HCEC 1CT (cell line): Measurements from ENCODE around the gene HS6ST1.

Experiments
- DNase-seq: peaks from one replicate; pipeline ENCODE4 v3.0.0-alpha.2; 2017

HS6ST1 gene

DNA sequence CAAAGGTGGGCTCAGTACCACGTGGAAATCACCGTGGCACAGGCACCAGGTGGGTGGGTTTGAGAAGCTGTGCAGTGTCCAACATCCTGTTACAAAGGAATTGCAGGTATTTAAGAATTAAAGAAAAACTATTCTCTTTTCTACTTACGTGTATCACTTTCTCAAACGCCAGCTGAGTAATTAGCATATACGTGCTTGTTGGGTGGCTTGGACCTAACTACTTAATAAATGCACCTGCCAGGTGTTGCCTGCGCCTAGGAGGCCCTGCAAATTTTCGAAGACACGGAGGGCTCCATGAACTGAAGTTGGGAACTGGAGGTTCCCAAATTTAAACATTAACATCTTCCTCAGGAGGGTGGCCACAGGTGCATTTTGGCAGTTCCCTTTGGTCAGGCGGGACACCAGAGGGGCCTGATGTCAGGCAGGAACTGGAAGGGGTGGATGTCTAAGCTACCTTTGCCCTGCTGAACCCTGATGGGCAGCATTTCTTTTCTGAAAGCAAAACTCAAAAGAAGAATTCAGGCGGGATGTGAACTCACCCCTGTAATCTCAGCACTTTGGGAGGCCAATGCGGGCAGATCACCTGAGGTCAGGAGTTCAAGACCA is 84.8 kb downstream of the HS6ST1 start:
- no peak for DNase-seq

DNA sequence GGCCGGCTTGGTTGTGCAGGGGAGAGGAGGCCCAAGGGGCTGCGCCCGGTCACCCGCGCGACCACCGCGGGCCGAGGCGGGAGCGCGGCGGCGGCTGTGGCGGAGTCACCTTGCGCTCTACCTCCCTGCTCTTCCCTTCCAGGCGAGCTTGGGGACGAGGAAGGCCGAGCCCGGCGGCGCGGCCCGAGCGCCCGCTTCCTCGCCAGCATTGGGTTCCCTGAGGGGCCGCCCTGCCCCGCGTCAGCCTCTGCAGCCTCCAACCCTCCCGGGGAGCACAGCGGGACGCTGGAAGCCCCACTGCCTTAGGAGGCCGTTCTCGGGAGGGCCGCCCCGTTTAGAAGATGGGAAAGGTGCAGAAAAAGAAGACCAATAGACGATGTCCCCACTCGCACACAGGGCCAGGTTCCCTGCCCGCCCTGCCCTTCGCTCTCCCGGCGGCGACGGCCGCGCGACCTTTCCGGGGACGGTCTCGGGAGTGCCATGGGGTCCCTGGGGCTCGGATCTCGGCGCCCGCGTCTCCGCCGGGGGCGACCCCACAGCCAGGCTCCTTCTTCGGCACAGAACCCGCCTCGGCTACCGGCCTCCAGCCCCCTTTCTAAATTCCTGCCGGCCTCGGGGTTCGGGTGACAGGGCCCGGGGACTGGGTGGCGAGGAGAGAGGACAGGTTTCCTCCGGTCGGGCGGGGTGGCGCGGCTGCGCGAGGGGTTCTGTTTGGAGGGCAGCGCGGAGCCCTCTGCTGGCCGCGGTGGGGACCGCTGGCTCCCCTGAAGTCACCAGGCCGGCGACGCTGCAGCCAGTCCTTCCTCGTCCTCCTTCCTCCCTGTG is 85.5 kb downstream of the HS6ST1 start:
- DNase-seq: peak; percentile 58

DNA sequence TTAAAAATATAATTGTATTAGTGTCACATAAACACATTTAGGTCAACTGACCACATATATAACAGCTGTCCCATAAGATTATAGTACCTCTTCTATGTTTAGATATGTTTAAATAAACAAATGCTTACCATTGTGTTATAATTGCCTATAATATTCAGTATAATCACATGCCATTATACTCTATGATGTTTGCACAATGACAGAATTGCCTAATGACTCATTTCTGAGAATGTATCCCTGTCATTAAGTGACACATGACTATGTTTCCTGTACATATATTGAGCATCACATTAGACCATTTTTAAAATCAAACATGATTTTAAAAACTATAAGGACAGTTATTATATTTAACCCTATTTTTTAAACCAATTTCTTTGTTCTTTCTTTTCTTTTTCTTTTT is 89.8 kb downstream of the HS6ST1 start:
- DNase-seq: peak; percentile 7

DNA sequence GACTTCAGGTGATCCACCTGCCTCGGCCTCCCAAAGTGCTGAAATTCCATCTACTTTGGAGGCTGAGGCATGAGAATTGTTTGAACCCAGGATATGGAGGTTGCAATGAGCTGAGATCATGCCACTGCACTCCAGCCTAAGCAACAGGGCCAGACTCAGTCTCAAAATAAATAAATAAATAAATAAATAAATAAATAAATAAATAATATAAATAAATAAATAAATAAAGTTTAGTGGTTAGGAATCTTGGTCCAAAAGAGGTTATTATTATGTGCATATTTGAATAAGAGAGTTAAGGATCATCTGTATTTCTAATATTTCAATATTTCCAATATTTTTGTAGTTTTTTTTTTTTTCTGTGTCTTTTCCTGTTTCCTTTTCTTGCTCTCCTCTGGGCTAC is 90.8 kb downstream of the HS6ST1 start:
- no peak for DNase-seq

DNA sequence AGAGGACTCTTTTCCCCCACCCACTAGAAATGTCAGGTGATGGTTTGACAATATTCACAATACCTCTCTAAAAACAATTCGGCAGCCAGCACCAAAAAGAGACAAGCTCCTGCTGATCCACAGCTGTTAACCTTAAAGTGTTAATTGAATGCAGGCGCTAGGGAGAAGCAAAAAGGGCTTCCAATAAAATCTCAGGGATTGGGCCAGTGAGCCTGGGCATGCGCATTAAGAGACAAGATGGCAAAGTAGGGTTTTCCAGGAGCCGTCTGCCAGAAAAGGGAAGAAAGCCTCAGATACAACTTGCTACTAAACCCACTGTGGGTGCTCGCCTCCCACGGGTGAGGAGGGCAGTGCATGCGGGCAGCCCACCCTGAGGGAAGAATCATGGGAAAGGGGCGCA is 98.8 kb downstream of the HS6ST1 start:
- DNase-seq: no peak

DNA sequence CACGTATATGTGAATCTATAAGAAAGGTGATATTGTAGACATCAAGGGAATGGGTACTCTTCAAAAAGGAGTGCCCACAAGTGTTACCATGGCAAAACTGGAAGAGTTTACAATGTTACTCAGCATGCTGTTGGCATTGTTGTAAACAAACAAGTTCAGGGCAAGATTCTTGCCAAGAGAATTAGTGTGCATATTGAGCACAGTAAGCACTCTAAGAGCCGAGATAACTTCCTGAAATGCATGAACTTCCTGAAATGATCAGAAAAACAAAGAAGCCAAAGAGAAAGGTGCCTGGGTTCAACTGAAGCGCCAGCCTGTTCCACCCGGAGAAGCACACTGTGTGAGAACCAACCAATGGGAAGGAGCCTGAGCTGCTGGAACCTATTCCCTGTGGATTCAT is 101.0 kb downstream of the HS6ST1 start:
- DNase-seq: no peak

DNA sequence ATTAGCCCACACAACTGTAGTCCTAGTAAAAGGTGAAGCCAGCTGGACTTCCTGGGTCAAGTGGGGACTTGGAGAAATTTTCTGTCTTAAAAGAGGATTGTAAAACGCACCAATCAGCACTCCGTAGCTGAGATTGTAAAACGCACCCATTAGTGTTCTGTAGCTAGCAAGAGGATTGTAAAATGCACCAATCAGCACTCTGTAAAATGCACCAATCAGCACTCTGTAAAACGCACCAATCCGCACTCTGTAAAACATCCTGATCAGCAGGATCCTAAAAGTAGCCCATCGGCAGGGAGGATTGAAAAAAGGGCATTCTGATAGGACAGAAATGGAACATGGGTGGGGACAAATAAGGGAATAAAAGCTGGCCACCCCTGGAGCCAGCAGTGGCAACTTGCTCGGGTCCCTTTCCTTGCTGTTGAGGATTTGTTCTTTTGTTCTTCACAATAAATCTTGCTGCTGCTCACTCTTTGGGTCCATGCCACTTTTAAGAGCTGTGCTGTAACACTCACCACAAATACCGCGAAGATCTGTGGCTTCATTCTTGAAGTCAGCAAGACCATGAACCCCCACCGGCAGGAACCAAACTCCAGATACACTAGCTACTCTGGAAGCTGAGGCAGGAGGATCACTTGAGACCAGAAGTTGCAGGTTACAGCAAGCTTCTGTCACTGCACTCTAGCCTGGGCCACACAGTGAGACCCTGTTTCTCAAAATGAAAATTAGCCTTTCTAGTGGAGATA is 102.6 kb downstream of the HS6ST1 start:
- no peak for DNase-seq
